Activated CD8-positive, alpha-beta T cell treated with anti-CD3 and anti-CD28 coated beads for 36 hours (primary cell): Measurements from ENCODE around the gene WNT9B. TPM values are rescaled to one million over a fixed set of nuclear protein-coding genes. Genes with fewer than 3 reads are reported as not detected.

ENCODE experiments used
- ATAC-seq: fragments of 200-7000 bp; cut with Tn5 transposase; one replicate; pipeline ENCODE4 v1.10.0; 2021; ENCODE audit warnings: mild to moderate bottlenecking, moderate library complexity
- CTCF ChIA-PET: fragments of 350-600 bp; sonication (Branson Sonifier 250); formaldehyde crosslinking; loops from one replicate; lab custom pipeline; 2021; ENCODE audit warnings: antibody characterized with exemption; lab: Charles Lee
- POLR2A ChIA-PET: fragments of 350-600 bp; sonication (Branson Sonifier 250); formaldehyde crosslinking; loops from one replicate; lab custom pipeline; 2021; ENCODE audit warnings: antibody characterized with exemption; lab: Charles Lee
- DNase-seq: peaks from one replicate; pipeline ENCODE4 v3.0.0-alpha.2; 2020
- H3K27ac Mint-ChIP-seq: one replicate; pipeline ENCODE4 v1.8.0; 2021; ENCODE audit warnings: mild to moderate bottlenecking, mixed read lengths
- H3K27me3 Mint-ChIP-seq: one replicate; pipeline ENCODE4 v1.8.0; 2021; ENCODE audit warnings: mixed read lengths
- H3K36me3 Mint-ChIP-seq: one replicate; pipeline ENCODE4 v1.8.0; 2021; ENCODE audit warnings: low read depth, mixed read lengths
- H3K4me1 Mint-ChIP-seq: one replicate; pipeline ENCODE4 v1.8.0; 2021; ENCODE audit warnings: low read depth, mixed read lengths
- H3K4me3 Mint-ChIP-seq: one replicate; pipeline ENCODE4 v1.8.0; 2021; ENCODE audit warnings: mild to moderate bottlenecking, moderate library complexity, mixed read lengths
- H3K9me3 Mint-ChIP-seq: one replicate; pipeline ENCODE4 v1.8.0; 2021; ENCODE audit warnings: mixed read lengths
- intact Hi-C: fragments of 100-400 bp; cut with micrococcal nuclease; formaldehyde crosslinking; loops from one replicate; pipeline ENCODE4 v1.10.0; 2022
- total RNA-seq, 2 experiments: library from RNA; stranded (reverse); gene quantifications; one replicate each; pipeline ENCODE4 v1.2.3, GENCODE V29; 2021
- TF ChIP-seq, protein P1 (sequence below): fragments of 200-600 bp; IDR thresholded peaks from one replicate; pipeline ENCODE4 v1.8.0; 2022; ENCODE audit warnings: antibody characterized with exemption, mild to moderate bottlenecking

The WNT9B gene
- total RNA-seq, 2 experiments from 2014 or later: not detected

- Mint-ChIP-seq H3K36me3 (no peaks in the 10 kb centered on the region), H3K27ac (no peak overlapping the region), H3K4me3 (no peak overlapping the region), H3K4me1 (no peaks in the 10 kb centered on the region), H3K27me3 (peaks cover 38% of the 10 kb centered on the region), H3K9me3 (no peaks in the 10 kb centered on the region)
- intact Hi-C loops: no loop called here
- ATAC-seq (no peak), DNase-seq (no peak)
- POLR2A ChIA-PET: no interaction called here
- CTCF ChIA-PET: interaction anchor here (1.2 to 1.3 kb wide), 2 partner anchors 31 to 131 kb away, joined by 3 read pairs; no protein-coding TSS in a partner anchor
- TF ChIP-seq, protein P1, sequence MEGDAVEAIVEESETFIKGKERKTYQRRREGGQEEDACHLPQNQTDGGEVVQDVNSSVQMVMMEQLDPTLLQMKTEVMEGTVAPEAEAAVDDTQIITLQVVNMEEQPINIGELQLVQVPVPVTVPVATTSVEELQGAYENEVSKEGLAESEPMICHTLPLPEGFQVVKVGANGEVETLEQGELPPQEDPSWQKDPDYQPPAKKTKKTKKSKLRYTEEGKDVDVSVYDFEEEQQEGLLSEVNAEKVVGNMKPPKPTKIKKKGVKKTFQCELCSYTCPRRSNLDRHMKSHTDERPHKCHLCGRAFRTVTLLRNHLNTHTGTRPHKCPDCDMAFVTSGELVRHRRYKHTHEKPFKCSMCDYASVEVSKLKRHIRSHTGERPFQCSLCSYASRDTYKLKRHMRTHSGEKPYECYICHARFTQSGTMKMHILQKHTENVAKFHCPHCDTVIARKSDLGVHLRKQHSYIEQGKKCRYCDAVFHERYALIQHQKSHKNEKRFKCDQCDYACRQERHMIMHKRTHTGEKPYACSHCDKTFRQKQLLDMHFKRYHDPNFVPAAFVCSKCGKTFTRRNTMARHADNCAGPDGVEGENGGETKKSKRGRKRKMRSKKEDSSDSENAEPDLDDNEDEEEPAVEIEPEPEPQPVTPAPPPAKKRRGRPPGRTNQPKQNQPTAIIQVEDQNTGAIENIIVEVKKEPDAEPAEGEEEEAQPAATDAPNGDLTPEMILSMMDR: no peak
Measured at GRCh38 chr17:46810837-46811236, 40.5 kb upstream of the WNT9B start.

- ChIA-PET CTCF (interaction anchor here (1.8 kb wide), 1 partner anchor 14 kb away, joined by 5 read pairs; no protein-coding TSS in a partner anchor), POLR2A (interaction anchor here (1.3 kb wide), 1 partner anchor 68 kb away, joined by 3 read pairs; no protein-coding TSS in a partner anchor)
- intact Hi-C loops: no loop called here
- Mint-ChIP-seq H3K27me3 (peaks cover 50% of the 10 kb centered on the region), H3K27ac (no peak overlapping the region), H3K4me3 (no peak overlapping the region), H3K36me3 (no peaks in the 10 kb centered on the region), H3K4me1 (peaks cover 2% of the 10 kb centered on the region), H3K9me3 (no peaks in the 10 kb centered on the region)
- DNase-seq: no peak
- TF ChIP-seq, protein P1: no peak
- no peak for ATAC-seq
Measured at GRCh38 chr17:46811978-46812583, 39.3 kb upstream of the WNT9B start.

- CTCF ChIA-PET: interaction anchor here (1.8 kb wide), 1 partner anchor 13 kb away, joined by 5 read pairs; no protein-coding TSS in a partner anchor
- H3K27ac Mint-ChIP-seq: no peak overlapping the region
- peaks cover 6% of the 10 kb centered on the region for H3K4me1 Mint-ChIP-seq
- no peak for ATAC-seq
- no peaks in the 10 kb centered on the region for H3K36me3 Mint-ChIP-seq
- TF ChIP-seq, protein P1: no peak
- H3K4me3 Mint-ChIP-seq: no peak overlapping the region
- POLR2A ChIA-PET: interaction anchor here (1.3 kb wide), 1 partner anchor 68 kb away, joined by 3 read pairs; no protein-coding TSS in a partner anchor
- H3K9me3 Mint-ChIP-seq: no peaks in the 10 kb centered on the region
- DNase-seq: no peak
- intact Hi-C loops: no loop called here
- H3K27me3 Mint-ChIP-seq: peaks cover 57% of the 10 kb centered on the region
Measured at GRCh38 chr17:46812624-46813318, 38.6 kb upstream of the WNT9B start.

- H3K27ac Mint-ChIP-seq: no peak overlapping the region
- H3K9me3 Mint-ChIP-seq: no peaks in the 10 kb centered on the region
- DNase-seq: no peak
- ATAC-seq: no peak
- peaks cover 64% of the 10 kb centered on the region for H3K27me3 Mint-ChIP-seq
- no peak overlapping the region for H3K4me3 Mint-ChIP-seq
- TF ChIP-seq, protein P1: no peak
- POLR2A ChIA-PET: no interaction called here
- no peaks in the 10 kb centered on the region for H3K36me3 Mint-ChIP-seq
- CTCF ChIA-PET: no interaction called here
- intact Hi-C loops: no loop called here
- peaks cover 10% of the 10 kb centered on the region for H3K4me1 Mint-ChIP-seq
Measured at GRCh38 chr17:46813920-46814319, 37.5 kb upstream of the WNT9B start.

DNA sequence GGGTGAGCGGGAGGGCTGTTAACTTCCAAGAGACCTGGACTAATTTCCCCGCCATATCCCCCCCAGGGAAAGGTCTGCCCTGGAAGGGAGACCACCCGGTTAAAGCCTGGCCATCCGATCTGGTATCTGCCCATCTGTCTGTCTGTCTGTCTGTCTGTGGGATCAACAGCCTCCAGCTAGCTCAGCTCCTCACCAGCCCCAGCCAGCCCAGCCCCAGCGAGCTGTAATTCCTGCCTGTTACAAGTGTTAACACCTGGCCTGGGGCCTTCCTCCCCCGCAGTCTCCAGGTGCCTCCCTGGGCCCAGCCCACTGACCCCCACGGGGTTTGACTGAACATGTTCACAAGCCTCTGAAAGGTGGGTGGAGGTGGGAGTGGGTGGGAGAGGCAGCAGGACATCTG is 36.9 kb upstream of the WNT9B start:
- Mint-ChIP-seq H3K27ac (no peak overlapping the region), H3K27me3 (peaks cover 68% of the 10 kb centered on the region), H3K4me3 (no peak overlapping the region), H3K36me3 (no peaks in the 10 kb centered on the region), H3K9me3 (no peaks in the 10 kb centered on the region), H3K4me1 (peaks cover 12% of the 10 kb centered on the region)
- intact Hi-C loops: no loop called here
- ChIA-PET POLR2A (no interaction called here), CTCF (interaction anchor here (1.2 kb wide), 1 partner anchor 21 kb away, joined by 6 read pairs; no protein-coding TSS in a partner anchor)
- TF ChIP-seq, protein P1: no peak
- DNase-seq (no peak), ATAC-seq (no peak)
